ENCODE measurements around the gene LAD1.
A peak's percentile ranks its signal among the peaks of the same experiment; 100 is the strongest.

Gene LAD1

GRCh38 chr1:201361652-201362504 is 37.2 kb downstream of the LAD1 start:
- peak; percentile 22 for DNase-seq

- no peak for DNase-seq
Observed at GRCh38 chr1:201360901-201361651, 38.0 kb downstream of the LAD1 start.

- no peak for DNase-seq
Observed at GRCh38 chr1:201360486-201360885, 38.6 kb downstream of the LAD1 start.

GRCh38 chr1:201359873-201360210 is 39.3 kb downstream of the LAD1 start:
- DNase-seq: no peak

GRCh38 chr1:201359031-201359872 is 39.9 kb downstream of the LAD1 start:
- DNase-seq: no peak

- DNase-seq: no peak
Observed at GRCh38 chr1:201358596-201358995, 40.5 kb downstream of the LAD1 start.

GRCh38 chr1:201357636-201358348 is 41.3 kb downstream of the LAD1 start:
- DNase-seq: no peak

- no peak for DNase-seq
Observed at GRCh38 chr1:201357211-201357610, 41.9 kb downstream of the LAD1 start.

- no peak for DNase-seq
Observed at GRCh38 chr1:201356701-201357100, 42.4 kb downstream of the LAD1 start.

GRCh38 chr1:201356236-201356635 is 42.9 kb downstream of the LAD1 start:
- DNase-seq: no peak

GRCh38 chr1:201355471-201355870 is 43.7 kb downstream of the LAD1 start:
- no peak for DNase-seq

- DNase-seq: no peak
Observed at GRCh38 chr1:201354901-201355295, 44.2 kb downstream of the LAD1 start.

GRCh38 chr1:201354151-201354900 is 44.8 kb downstream of the LAD1 start:
- no peak for DNase-seq

GRCh38 chr1:201353186-201353940 is 45.8 kb downstream of the LAD1 start:
- no peak for DNase-seq

GRCh38 chr1:201351617-201352016 is 47.5 kb downstream of the LAD1 start:
- DNase-seq: no peak

GRCh38 chr1:201350884-201351283 is 48.2 kb downstream of the LAD1 start:
- DNase-seq: no peak

GRCh38 chr1:201350361-201350725 is 48.8 kb downstream of the LAD1 start:
- DNase-seq: no peak

GRCh38 chr1:201349092-201349491 is 50.0 kb downstream of the LAD1 start:
- no peak for DNase-seq

GRCh38 chr1:201348211-201348566 is 50.9 kb downstream of the LAD1 start:
- DNase-seq: no peak

GRCh38 chr1:201347498-201348210 is 51.5 kb downstream of the LAD1 start:
- DNase-seq: no peak

- no peak for DNase-seq
Observed at GRCh38 chr1:201346987-201347386, 52.1 kb downstream of the LAD1 start.
